Mesenchymal stem cell (in vitro differentiated cells and primary cell): ENCODE data around the gene C16orf95.

Experiments used
- DNase-seq: peaks from one replicate; pipeline ENCODE4 v3.0.0-alpha.2; 2013
- H2AFZ ChIP-seq: one replicate; pipeline ENCODE4 v1.6.1; 2013; ENCODE audit warnings: low read depth, mild to moderate bottlenecking, control low read depth, inconsistent platforms, low read length, moderate library complexity
- H2AK5ac ChIP-seq: 2 replicates; pipeline ENCODE4 v1.6.1; 2013; ENCODE audit warnings: low read length, moderate library complexity, mild to moderate bottlenecking, inconsistent platforms; ENCODE audit not compliant: severe bottlenecking
- H2BK120ac ChIP-seq: one replicate; pipeline ENCODE4 v1.6.1; 2013; ENCODE audit warnings: low read depth, mild to moderate bottlenecking, inconsistent platforms, low read length, moderate library complexity
- H2BK12ac ChIP-seq, 2 experiments: one replicate each; pipeline ENCODE4 v1.6.1; 2013; ENCODE audit warnings: inconsistent platforms in 2 of 2, low read length in 2 of 2, mild to moderate bottlenecking in 2 of 2, moderate library complexity in 2 of 2, control low read depth in 1 of 2
- H2BK15ac ChIP-seq: one replicate; pipeline ENCODE4 v1.6.1; 2013; ENCODE audit warnings: mild to moderate bottlenecking, low read depth, inconsistent platforms; ENCODE audit not compliant: poor library complexity, severe bottlenecking
- H2BK5ac ChIP-seq: 2 replicates; pipeline ENCODE4 v1.6.1; 2013; ENCODE audit warnings: low read depth, mild to moderate bottlenecking, low read length, control low read depth, inconsistent platforms; ENCODE audit not compliant: poor library complexity, severe bottlenecking
- H3K14ac ChIP-seq, 2 experiments: one replicate each; pipeline ENCODE4 v1.6.1; 2013; ENCODE audit warnings: inconsistent platforms in 2 of 2, low read length in 2 of 2, control low read depth in 1 of 2, mild to moderate bottlenecking in 1 of 2, moderate library complexity in 1 of 2
- H3K18ac ChIP-seq, 2 experiments: one replicate each; pipeline ENCODE4 v1.6.1; 2013; ENCODE audit warnings: inconsistent platforms in 2 of 2, low read length in 2 of 2, control low read depth in 1 of 2, low read depth in 1 of 2, mild to moderate bottlenecking in 1 of 2
- H3K23ac ChIP-seq, 2 experiments: one replicate each; pipeline ENCODE4 v1.6.1; 2013; ENCODE audit warnings: inconsistent platforms in 2 of 2, low read length in 2 of 2, mild to moderate bottlenecking in 2 of 2, moderate library complexity in 2 of 2, control low read depth in 1 of 2
- H3K27ac ChIP-seq: 2 replicates; pipeline ENCODE4 v1.5.1; 2013; ENCODE audit warnings: mild to moderate bottlenecking, moderate library complexity, low read length, control low read depth, inconsistent platforms; ENCODE audit not compliant: poor library complexity, severe bottlenecking
- H3K27me3 ChIP-seq, 2 experiments: 2 replicates each; pipeline versions ENCODE4 v1.6.1 to v1.7.0; 2013; ENCODE audit warnings: low read length in 2 of 2, mild to moderate bottlenecking in 2 of 2, moderate library complexity in 2 of 2, control low read depth in 1 of 2, inconsistent platforms in 1 of 2; ENCODE audit not compliant: control insufficient read depth in 1 of 2, insufficient read depth in 1 of 2
- H3K36me3 ChIP-seq, 2 experiments: 2 replicates each; pipeline versions ENCODE4 v1.6.1 to v1.7.0; 2013; ENCODE audit warnings: low read length in 2 of 2, control low read depth in 1 of 2, inconsistent platforms in 1 of 2, low read depth in 1 of 2, mild to moderate bottlenecking in 1 of 2; ENCODE audit not compliant: insufficient read depth in 2 of 2, control insufficient read depth in 1 of 2
- H3K4ac ChIP-seq, 2 experiments: one replicate each; pipeline ENCODE4 v1.6.1; 2013; ENCODE audit warnings: inconsistent platforms in 2 of 2, low read length in 2 of 2, mild to moderate bottlenecking in 2 of 2, moderate library complexity in 2 of 2, control low read depth in 1 of 2, low read depth in 1 of 2
- H3K4me1 ChIP-seq: 2 replicates; pipeline ENCODE4 v1.6.1; 2013; ENCODE audit warnings: low read depth, low read length, control low read depth; ENCODE audit not compliant: control insufficient read depth, insufficient read depth
- H3K4me2 ChIP-seq: 2 replicates; pipeline ENCODE4 v1.6.1; 2013; ENCODE audit warnings: low read length, mild to moderate bottlenecking, inconsistent platforms; ENCODE audit not compliant: poor library complexity, severe bottlenecking
- H3K4me3 ChIP-seq, 2 experiments: 2 replicates each; pipeline versions ENCODE4 v1.5.1 to v1.7.0; 2013; ENCODE audit warnings: low read length in 2 of 2, mild to moderate bottlenecking in 2 of 2, control low read depth in 1 of 2, low read depth in 1 of 2; ENCODE audit not compliant: insufficient read depth in 1 of 2
- H3K79me1 ChIP-seq: replicated peaks from 2 replicates; pipeline ENCODE4 v1.6.1; 2013; ENCODE audit warnings: mild to moderate bottlenecking, control low read depth, low read length, inconsistent platforms; ENCODE audit not compliant: poor library complexity, severe bottlenecking
- H3K9ac ChIP-seq: 2 replicates; pipeline ENCODE4 v1.7.0; 2013; ENCODE audit warnings: mild to moderate bottlenecking, low read length, moderate library complexity
- H3K9me3 ChIP-seq: 2 replicates; pipeline ENCODE4 v1.7.0; 2013; ENCODE audit warnings: mild to moderate bottlenecking, low read length; ENCODE audit not compliant: control insufficient read depth
- H4K8ac ChIP-seq: one replicate; pipeline ENCODE4 v1.6.1; 2013; ENCODE audit warnings: inconsistent platforms, mild to moderate bottlenecking, low read length, moderate library complexity
- H4K91ac ChIP-seq: one replicate; pipeline ENCODE4 v1.6.1; 2013; ENCODE audit warnings: mild to moderate bottlenecking, low read length, inconsistent platforms
- WGBS: methylation state at CpG from one replicate; pipeline ENCODE4 v1.1.7; 2013; ENCODE audit warnings: mixed read lengths; 5-methylcytosine and 5-hydroxymethylcytosine counted together

C16orf95 gene

GRCh38 chr16:87273471-87274030, 43.6 kb downstream of the C16orf95 start:
- 94% methylated on average over 10 of the region's 10 CpGs for WGBS

GRCh38 chr16:87271256-87271655, 45.9 kb downstream of the C16orf95 start:
- Histone ChIP-seq H3K36me3 (no peaks in the 10 kb centered on the region), H2BK120ac (no peak overlapping the region), H3K9ac (no peak overlapping the region), H3K23ac (no peak overlapping the region), H3K4me3 (no peak overlapping the region), H4K91ac (no peak overlapping the region), H2BK5ac (no peak overlapping the region), H3K27ac (no peak overlapping the region), H3K4me2 (no peak overlapping the region), H3K9me3 (no peaks in the 10 kb centered on the region), H3K18ac (no peak overlapping the region), H4K8ac (no peak overlapping the region), H3K4me1 (peaks cover 2% of the 10 kb centered on the region), H3K14ac (no peak overlapping the region), H3K4ac (no peak overlapping the region), H3K27me3 (peaks cover 8 to 15% of the 10 kb centered on the region in 2 experiments), H2BK15ac (no peak overlapping the region), H2AFZ (no peak overlapping the region), H2BK12ac (no peak overlapping the region), H2AK5ac (no peak overlapping the region), H3K79me1 (no peaks in the 10 kb centered on the region)
- no peak for DNase-seq
- 94% methylated on average over 11 of the region's 11 CpGs for WGBS

More at GRCh38 chr16:87273471-87274030, 43.6 kb downstream of the C16orf95 start:
- Histone ChIP-seq H3K79me1 (no peaks in the 10 kb centered on the region), H3K23ac (no peak overlapping the region), H3K36me3 (no peaks in the 10 kb centered on the region), H3K4me1 (peaks cover 6% of the 10 kb centered on the region), H4K8ac (no peak overlapping the region), H2BK12ac (no peak overlapping the region), H3K4ac (no peak overlapping the region), H2BK5ac (no peak overlapping the region), H3K4me2 (no peak overlapping the region), H2AFZ (no peak overlapping the region), H3K14ac (no peak overlapping the region), H2BK120ac (no peak overlapping the region), H3K18ac (no peak overlapping the region), H3K9me3 (no peaks in the 10 kb centered on the region), H3K27me3 (peaks cover 4 to 8% of the 10 kb centered on the region in 2 experiments), H3K4me3 (no peak overlapping the region), H3K9ac (no peak overlapping the region), H2BK15ac (no peak overlapping the region), H3K27ac (no peak overlapping the region), H4K91ac (no peak overlapping the region), H2AK5ac (no peak overlapping the region)
- DNase-seq, result no peak

DNA sequence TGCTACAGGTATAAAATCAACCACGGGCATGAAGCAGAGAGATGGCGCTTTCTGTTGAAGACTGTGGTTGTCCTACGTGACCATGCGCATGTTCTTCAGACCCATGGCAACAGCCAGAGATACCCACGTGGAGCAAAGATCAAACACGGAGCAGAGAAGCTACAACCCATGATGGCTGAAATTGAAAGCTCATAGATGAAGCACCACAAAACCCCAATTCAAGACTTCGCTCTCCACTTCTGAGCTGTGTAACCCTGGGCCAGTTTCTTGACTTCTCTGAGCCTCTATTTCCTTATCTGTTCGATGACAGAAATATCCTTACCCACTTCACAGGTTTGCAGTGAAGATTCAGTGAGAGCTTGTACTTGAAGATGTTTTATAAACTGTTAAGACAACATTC, 49.6 kb downstream of the C16orf95 start:
- Histone ChIP-seq H3K27ac (no peak overlapping the region), H2AFZ (no peak overlapping the region), H3K36me3 (no peaks in the 10 kb centered on the region), H3K4me2 (no peak overlapping the region), H3K79me1 (no peaks in the 10 kb centered on the region), H2BK15ac (no peak overlapping the region), H3K9ac (no peak overlapping the region), H4K8ac (no peak overlapping the region), H2BK5ac (no peak overlapping the region), H3K4ac (no peak overlapping the region), H2BK12ac (no peak overlapping the region), H3K14ac (no peak overlapping the region), H3K4me1 (peaks cover 6% of the 10 kb centered on the region), H3K23ac (no peak overlapping the region), H3K18ac (no peak overlapping the region), H2AK5ac (no peak overlapping the region), H4K91ac (no peak overlapping the region), H3K4me3 (no peak overlapping the region), H3K27me3 (peaks cover 0 to 10% of the 10 kb centered on the region in 2 experiments), H3K9me3 (no peaks in the 10 kb centered on the region), H2BK120ac (peak overlapping the region; percentile 4)
- 90% methylated on average over 6 of the region's 8 CpGs for WGBS
- DNase-seq, result no peak

GRCh38 chr16:87266846-87267245, 50.3 kb downstream of the C16orf95 start:
- DNase-seq, result no peak
- Histone ChIP-seq H3K27me3 (peaks cover 0 to 10% of the 10 kb centered on the region in 2 experiments), H3K79me1 (no peaks in the 10 kb centered on the region)

More at GRCh38 chr16:87266846-87267245, 50.3 kb downstream of the C16orf95 start:
- WGBS, result 8% methylated on average over 3 of the region's 4 CpGs
- Histone ChIP-seq H2AK5ac (no peak overlapping the region), H2BK120ac (no peak overlapping the region), H4K8ac (no peak overlapping the region), H3K4me3 (no peak overlapping the region), H3K18ac (no peak overlapping the region), H3K4ac (no peak overlapping the region), H3K9ac (no peak overlapping the region), H2AFZ (no peak overlapping the region), H3K23ac (no peak overlapping the region), H3K9me3 (no peaks in the 10 kb centered on the region), H3K4me1 (peaks cover 6% of the 10 kb centered on the region), H2BK15ac (no peak overlapping the region), H3K27ac (no peak overlapping the region), H3K4me2 (no peak overlapping the region), H2BK5ac (no peak overlapping the region), H4K91ac (no peak overlapping the region), H3K14ac (no peak overlapping the region), H2BK12ac (no peak overlapping the region), H3K36me3 (no peaks in the 10 kb centered on the region)
